Spleen (tissue), 7 donors: ENCODE results near the gene ODAD4.

ENCODE experiments used
- CTCF ChIP-seq, 11 experiments: fragments of 200-600 bp in 7 of 11; fragments of 450-650 bp in 4 of 11; sonication (generic) in 4 of 11; IDR thresholded peaks in 8 of 11; conservative IDR thresholded peaks in 3 of 11; 1 replicate in 7 of 11; 2 replicates in 4 of 11; pipeline versions ENCODE4 v1.4.0 to v1.8.0; 2016 to 2021; ENCODE audit warnings: antibody characterized with exemption in 11 of 11, inconsistent platforms in 4 of 11, mild to moderate bottlenecking in 1 of 11
- POLR2A ChIP-seq, 3 donors: fragments of 450-650 bp; IDR thresholded peaks; one replicate each; pipeline ENCODE4 v1.5.1; 2017; ENCODE audit warnings: antibody characterized with exemption in 3 of 3, mild to moderate bottlenecking in 1 of 3
- POLR2AphosphoS5 ChIP-seq, 3 donors: sonication (generic); formaldehyde crosslinking; IDR thresholded peaks; one replicate each; pipeline ENCODE4 v1.5.1; 2017; ENCODE audit warnings: antibody characterized with exemption in 3 of 3
- donor health status: DM: no; HTN: no; CAD: no; lungs with moderate emphysema.
- donor health status: DM: no; HTN: no; CAD: no.
- donor health status: DM: no; HTN: no; CAD: no.

- TF ChIP-seq POLR2A (IDR thresholded peaks at IDR 0.05) (no peak), CTCF (IDR thresholded peaks at IDR 0.05 in 8 of 11, conservative IDR thresholded peaks at IDR 0.05 in 3 of 11) (no peak), POLR2AphosphoS5 (IDR thresholded peaks at IDR 0.05) (no peak)
Observed at GRCh38 chr17:41975099-41976083, 45.0 kb downstream of the ODAD4 start.
